ENCODE results near the gene SLC25A45. TPM values are rescaled to one million over a fixed set of nuclear protein-coding genes. Genes with fewer than 3 reads are reported as not detected.
A peak's percentile ranks its signal among the peaks of the same experiment; 100 is the strongest.
"Not testable (repeated sequence)": the region's sequence is repeated elsewhere in the genome, so short reads cannot be mapped to it uniquely, and the experiment has no call there.

SLC25A45 gene
- total RNA-seq, 1 donor from 2014 or later = 1.9 TPM

DNA sequence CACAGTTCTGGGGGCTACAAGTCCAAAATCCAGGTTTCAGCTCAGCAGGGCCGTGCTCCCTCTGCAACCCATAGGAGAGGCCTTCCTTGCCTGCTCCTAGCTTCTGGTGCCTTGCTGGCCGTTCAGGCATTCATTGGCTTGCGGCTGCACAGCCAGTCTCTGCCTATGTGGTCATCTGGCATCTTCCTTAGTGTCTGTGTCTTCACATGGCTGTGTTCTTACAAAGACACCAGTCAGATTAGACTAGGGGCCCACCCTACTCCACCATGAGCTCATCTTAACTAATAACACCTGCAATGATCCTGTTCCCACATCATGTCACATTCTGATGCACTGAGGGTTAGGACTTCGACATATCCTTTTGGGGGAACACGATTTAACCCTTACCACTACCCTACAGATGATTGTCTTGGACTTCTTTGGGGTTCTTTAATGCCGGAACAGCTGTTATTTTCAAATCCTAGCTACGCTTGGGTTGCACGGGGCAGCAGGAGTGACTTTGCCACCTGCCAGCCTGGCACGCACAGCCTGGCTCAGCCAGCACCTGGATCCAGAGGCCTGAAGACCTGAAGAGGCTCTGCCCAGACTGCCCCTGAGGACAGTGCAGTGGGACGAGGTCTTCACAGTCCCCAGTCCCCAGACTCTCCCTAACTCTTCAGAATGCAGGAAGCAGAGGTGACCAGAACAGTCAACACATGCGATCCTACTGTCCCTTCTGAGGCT, 32.5 kb upstream of the SLC25A45 start:
- FAIRE-seq (no peak), DNase-seq (ENCODE audit: low read depth) (no peak)
- peaks cover 4% of the 10 kb centered on the region for H3K36me3 ChIP-seq (ENCODE audit: insufficient read depth, low read length)
- no peak for TF ChIP-seq CTCF (IDR thresholded peaks at IDR 0.05; ENCODE audit: insufficient read depth, low read depth, low read length)
- TF ChIP-seq EZH2 (IDR thresholded peaks at IDR 0.05; ENCODE audit: insufficient read depth, low read length) = no peak
- Mint-ChIP-seq H3K27ac (ENCODE audit: unreplicated experiment) (peak overlapping the region; percentile 41), H3K4me3 (ENCODE audit: unreplicated experiment) (peak overlapping the region; percentile 21), H3K9me3 (ENCODE audit: unreplicated experiment) (no peaks in the 10 kb centered on the region), H3K27me3 (ENCODE audit: low read depth, unreplicated experiment) (no peaks in the 10 kb centered on the region), H3K4me1 (ENCODE audit: low read depth, unreplicated experiment) (peaks cover 40% of the 10 kb centered on the region), H3K36me3 (ENCODE audit: low read depth, unreplicated experiment) (no peaks in the 10 kb centered on the region)
- no peak overlapping the region for H3K4me3 ChIP-seq (ENCODE audit: insufficient read depth, low read depth, low read length)
- H3K9me3 ChIP-seq (ENCODE audit: insufficient read depth, low read depth, low read length) = no peaks in the 10 kb centered on the region
- no peaks in the 10 kb centered on the region for H3K27me3 ChIP-seq (ENCODE audit: insufficient read depth, low read length)
- no peak overlapping the region for H3K9ac ChIP-seq (ENCODE audit: low read length)
- no peak overlapping the region for H2AFZ ChIP-seq (ENCODE audit: low read depth, low read length)
- H4K20me1 ChIP-seq (ENCODE audit: insufficient read depth, low read length) = no peaks in the 10 kb centered on the region
- no peak overlapping the region for H3K27ac ChIP-seq (ENCODE audit: low read depth, low read length)
- H3K4me1 ChIP-seq (ENCODE audit: insufficient read depth, low read length) = peaks cover 42% of the 10 kb centered on the region
- H3K79me2 ChIP-seq (ENCODE audit: insufficient read depth, low read length) = peaks cover 43% of the 10 kb centered on the region
- no peak overlapping the region for H3K4me2 ChIP-seq (ENCODE audit: low read length)

GRCh38 chr11:65413077-65413664, 30.7 kb upstream of the SLC25A45 start:
- H3K27me3 Mint-ChIP-seq (ENCODE audit: low read depth, unreplicated experiment); H2AFZ ChIP-seq (ENCODE audit: low read depth, low read length); H3K27me3 ChIP-seq (ENCODE audit: insufficient read depth, low read length); DNase-seq (ENCODE audit: low read depth); H3K9me3 Mint-ChIP-seq (ENCODE audit: unreplicated experiment); H3K36me3 Mint-ChIP-seq (ENCODE audit: low read depth, unreplicated experiment); H3K9ac ChIP-seq (ENCODE audit: low read length); H3K4me3 Mint-ChIP-seq (ENCODE audit: unreplicated experiment); H3K4me2 ChIP-seq (ENCODE audit: low read length); FAIRE-seq; H3K9me3 ChIP-seq (ENCODE audit: insufficient read depth, low read depth, low read length); H3K27ac ChIP-seq (ENCODE audit: low read depth, low read length); H4K20me1 ChIP-seq (ENCODE audit: insufficient read depth, low read length); H3K27ac Mint-ChIP-seq (ENCODE audit: unreplicated experiment); H3K4me3 ChIP-seq (ENCODE audit: insufficient read depth, low read depth, low read length): not testable (repeated sequence)
- Histone ChIP-seq H3K79me2 (ENCODE audit: insufficient read depth, low read length) (peaks cover 27% of the 10 kb centered on the region), H3K4me1 (ENCODE audit: insufficient read depth, low read length) (peaks cover 24% of the 10 kb centered on the region), H3K36me3 (ENCODE audit: insufficient read depth, low read length) (peaks cover 13% of the 10 kb centered on the region)
- peaks cover 27% of the 10 kb centered on the region for H3K4me1 Mint-ChIP-seq (ENCODE audit: low read depth, unreplicated experiment)

GRCh38 chr11:65412271-65413076, 30.0 kb upstream of the SLC25A45 start:
- Histone ChIP-seq H2AFZ (ENCODE audit: low read depth, low read length) (no peak overlapping the region), H3K27me3 (ENCODE audit: insufficient read depth, low read length) (no peaks in the 10 kb centered on the region), H4K20me1 (ENCODE audit: insufficient read depth, low read length) (peaks cover 7% of the 10 kb centered on the region), H3K27ac (ENCODE audit: low read depth, low read length) (no peak overlapping the region), H3K36me3 (ENCODE audit: insufficient read depth, low read length) (peaks cover 13% of the 10 kb centered on the region), H3K4me2 (ENCODE audit: low read length) (no peak overlapping the region), H3K4me3 (ENCODE audit: insufficient read depth, low read depth, low read length) (no peak overlapping the region), H3K4me1 (ENCODE audit: insufficient read depth, low read length) (peaks cover 18% of the 10 kb centered on the region), H3K9ac (ENCODE audit: low read length) (no peak overlapping the region), H3K9me3 (ENCODE audit: insufficient read depth, low read depth, low read length) (no peaks in the 10 kb centered on the region), H3K79me2 (ENCODE audit: insufficient read depth, low read length) (peaks cover 20% of the 10 kb centered on the region)
- peaks cover 4% of the 10 kb centered on the region for H3K36me3 Mint-ChIP-seq (ENCODE audit: low read depth, unreplicated experiment)
- H3K4me3 Mint-ChIP-seq (ENCODE audit: unreplicated experiment) = no peak overlapping the region
- no peak for TF ChIP-seq EZH2 (IDR thresholded peaks at IDR 0.05; ENCODE audit: insufficient read depth, low read length)
- no peak for TF ChIP-seq CTCF (IDR thresholded peaks at IDR 0.05; ENCODE audit: insufficient read depth, low read depth, low read length)
- no peak for DNase-seq (ENCODE audit: low read depth)
- FAIRE-seq = no peak
- peaks cover 23% of the 10 kb centered on the region for H3K4me1 Mint-ChIP-seq (ENCODE audit: low read depth, unreplicated experiment)
- H3K9me3 Mint-ChIP-seq (ENCODE audit: unreplicated experiment) = no peaks in the 10 kb centered on the region
- H3K27ac Mint-ChIP-seq (ENCODE audit: unreplicated experiment) = peak overlapping the region; percentile 26
- no peaks in the 10 kb centered on the region for H3K27me3 Mint-ChIP-seq (ENCODE audit: low read depth, unreplicated experiment)
